NB4 (cell line): Measurements from ENCODE around the gene IQGAP3.

Experiments
- CTCF ChIP-seq: IDR thresholded peaks from one replicate; pipeline ENCODE4 v1.5.1; 2012; ENCODE audit warnings: low read depth, low read length
- MAX ChIP-seq: IDR thresholded peaks from 2 replicates; pipeline ENCODE4 v1.6.1; 2011; ENCODE audit warnings: low read depth, low read length
- MYC ChIP-seq: IDR thresholded peaks from 2 replicates; pipeline ENCODE4 v1.6.1; 2011; ENCODE audit warnings: low read depth, low read length
- POLR2A ChIP-seq: IDR thresholded peaks from 2 replicates; pipeline ENCODE4 v1.6.1; 2011; ENCODE audit warnings: mild to moderate bottlenecking; ENCODE audit not compliant: insufficient read length; ENCODE audit errors: extremely low read depth

GRCh38 chr1:156475568-156476500 is 96.5 kb downstream of the IQGAP3 start:
- TF ChIP-seq CTCF (no peak), POLR2A (no peak), MAX (no peak), MYC (no peak)
